Midbrain (tissue), 1 donor: ENCODE results near the gene ACER1.
"Not testable (repeated sequence)": the region's sequence is repeated elsewhere in the genome, so short reads cannot be mapped to it uniquely, and the experiment has no call there.

Experiments used
- DNase-seq: peaks from one replicate; lab custom pipeline; 2025; lab: John Stamatoyannopoulos, UW

ACER1 gene

GRCh38 chr19:6287269-6287885, 46.0 kb downstream of the ACER1 start:
- DNase-seq: no peak

- no peak for DNase-seq
Measured at GRCh38 chr19:6286676-6287075, 46.7 kb downstream of the ACER1 start.

GRCh38 chr19:6282393-6282792, 51.0 kb downstream of the ACER1 start:
- not testable (repeated sequence) for DNase-seq

DNA sequence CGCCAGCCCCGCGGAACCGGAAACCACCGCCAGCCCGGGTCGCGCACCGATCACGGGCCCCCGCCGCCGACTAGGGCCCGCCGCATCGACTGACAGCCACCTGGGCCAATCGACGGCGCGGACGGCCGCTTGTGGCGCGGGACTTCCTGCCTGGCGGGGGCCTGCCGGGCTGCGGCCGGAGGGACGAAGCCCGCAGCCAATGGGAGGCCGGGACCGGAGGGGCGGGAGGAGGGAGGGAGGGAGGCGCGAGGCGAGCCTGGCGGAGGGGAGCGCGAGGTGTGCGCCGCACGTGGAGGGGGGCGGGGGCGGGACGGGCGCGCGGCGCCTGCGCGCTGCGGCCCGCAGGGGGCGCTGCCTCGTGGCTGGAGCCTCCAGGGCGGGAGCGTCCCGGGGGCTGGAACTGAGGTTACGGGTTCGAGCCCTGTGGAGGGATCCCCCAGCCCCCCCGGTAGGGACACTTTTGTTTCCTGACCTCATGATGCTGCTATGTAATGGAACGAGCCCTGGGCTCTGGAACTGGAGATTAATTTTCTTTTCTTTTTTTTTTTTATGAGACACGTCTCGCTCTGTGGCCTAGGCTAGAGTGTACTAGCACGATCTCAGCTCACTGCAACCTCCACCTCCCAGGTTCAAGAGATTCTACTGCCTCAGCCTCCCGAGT, 53.4 kb downstream of the ACER1 start, which contains the start of gene MLLT1:
MLLT1 (minus strand) TSS at position 45 of the 661 bp plus-strand sequence. CDS start 191 bp downstream, outside the sequence.
- DNase-seq: peak; percentile 98

DNA sequence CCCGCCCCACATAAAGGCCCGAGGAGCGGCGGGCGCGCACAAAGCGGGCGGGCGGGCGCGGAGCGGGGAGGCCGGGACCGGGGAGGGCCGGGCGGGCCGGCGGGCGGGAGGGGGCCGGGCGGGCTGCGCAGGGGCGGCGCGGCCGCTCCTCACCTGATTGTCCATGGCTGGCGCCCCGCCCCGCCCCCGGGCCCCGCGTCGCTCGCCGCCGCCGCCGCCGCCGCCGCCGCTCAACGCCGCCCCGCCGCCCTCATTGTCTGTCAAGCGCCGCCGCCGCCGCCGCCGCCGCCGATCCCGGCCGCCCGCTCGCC, 53.8 kb downstream of the ACER1 start:
- DNase-seq: no peak

GRCh38 chr19:6278740-6279619, 54.4 kb downstream of the ACER1 start:
- no peak for DNase-seq

GRCh38 chr19:6278051-6278450, 55.4 kb downstream of the ACER1 start:
- no peak for DNase-seq

DNA sequence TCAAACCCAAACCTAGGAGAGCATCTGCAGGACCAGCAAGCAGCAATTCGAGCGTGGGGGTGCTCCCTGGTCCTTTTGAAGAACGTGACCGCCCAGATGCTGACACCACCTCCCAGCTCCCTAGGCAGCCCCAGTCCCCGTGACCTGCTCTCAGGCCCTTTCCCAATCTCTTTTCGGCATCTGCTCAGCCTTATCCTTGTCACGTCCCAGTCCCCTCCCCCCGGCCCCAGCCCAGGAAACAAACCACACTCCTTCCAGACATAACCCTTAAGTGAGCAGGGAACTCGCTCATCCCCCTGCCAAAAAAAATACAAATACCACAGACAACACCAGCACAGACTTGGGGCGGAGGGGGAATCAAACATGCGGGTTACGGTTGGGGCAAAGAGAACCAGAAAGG, 57.0 kb downstream of the ACER1 start:
- DNase-seq: no peak

- no peak for DNase-seq
Measured at GRCh38 chr19:6275170-6275744, 58.2 kb downstream of the ACER1 start.

GRCh38 chr19:6274756-6275155, 58.7 kb downstream of the ACER1 start:
- DNase-seq: no peak

DNA sequence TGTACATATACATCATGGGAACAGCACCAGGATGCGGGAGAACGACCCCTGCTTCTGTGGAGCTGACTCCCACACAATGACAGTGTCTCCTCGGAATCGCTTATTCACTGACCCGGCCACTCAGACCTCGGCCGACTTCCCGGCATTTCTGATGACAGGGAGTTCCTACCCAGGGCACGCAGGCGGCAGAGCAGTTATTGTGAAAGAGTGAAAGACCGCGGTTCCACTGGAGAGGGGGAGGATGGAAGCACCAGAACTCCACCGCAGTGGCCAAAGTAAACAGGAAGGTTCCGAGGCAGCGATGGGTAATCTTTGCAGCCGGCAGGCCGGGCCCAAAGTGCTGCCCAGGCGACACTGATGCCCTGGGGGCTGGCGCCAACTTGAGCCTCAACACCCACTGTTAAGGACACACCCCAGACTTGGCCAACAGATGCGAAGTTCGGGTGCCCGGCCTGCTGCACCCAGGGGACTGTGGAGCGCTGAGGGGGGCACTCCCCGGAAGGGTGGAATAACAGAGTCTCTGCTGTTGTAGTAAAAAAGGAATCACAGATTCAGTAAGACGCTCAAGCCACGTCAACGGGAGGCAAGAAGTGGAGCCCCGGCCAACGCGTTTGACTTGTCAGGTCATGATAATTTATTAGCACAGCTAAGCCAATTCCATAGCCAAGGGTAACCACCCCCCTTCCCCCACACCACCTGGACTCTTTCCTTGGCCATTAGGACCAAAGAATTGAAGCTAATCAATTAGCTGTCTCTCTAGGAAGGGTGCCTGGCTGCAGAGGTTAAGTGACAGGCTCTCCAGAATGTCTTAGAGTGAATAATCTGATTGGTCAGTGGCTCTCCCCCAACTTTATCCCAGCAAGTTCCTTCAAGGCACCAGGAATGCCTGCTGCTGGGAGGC, 59.5 kb downstream of the ACER1 start:
- DNase-seq: peak; percentile 67

DNA sequence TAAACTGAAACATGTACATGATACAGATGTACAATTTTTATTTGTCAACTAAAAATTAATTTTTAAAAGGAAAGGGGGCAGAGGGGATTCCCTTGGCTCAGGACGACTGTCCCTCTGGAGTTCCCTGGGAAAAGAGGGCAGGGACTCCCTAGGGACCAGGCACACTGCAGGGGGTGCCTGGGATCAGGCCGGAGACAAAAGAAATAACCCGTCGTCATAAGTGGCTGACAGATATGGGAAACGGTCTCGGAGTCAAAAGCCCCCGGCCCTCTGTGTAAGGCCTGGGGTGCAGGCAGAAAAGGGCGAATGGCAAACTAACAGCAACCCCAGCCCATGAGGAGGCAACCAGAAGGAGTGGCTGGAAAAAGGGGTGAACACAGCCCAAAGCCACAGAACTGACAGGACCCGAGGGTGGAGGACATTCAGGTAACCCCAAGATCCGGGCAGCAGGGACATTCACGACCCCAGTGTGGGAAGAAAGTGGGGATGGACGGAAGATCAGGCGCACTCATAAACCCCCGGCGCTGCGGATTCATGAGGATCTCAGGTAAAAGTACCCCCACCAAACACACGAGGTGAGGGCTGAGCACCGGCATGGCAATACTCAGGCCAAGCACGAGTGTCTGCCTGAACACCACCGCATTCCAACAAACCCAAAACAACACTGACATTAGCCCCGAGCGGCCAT, 60.4 kb downstream of the ACER1 start:
- no peak for DNase-seq

DNA sequence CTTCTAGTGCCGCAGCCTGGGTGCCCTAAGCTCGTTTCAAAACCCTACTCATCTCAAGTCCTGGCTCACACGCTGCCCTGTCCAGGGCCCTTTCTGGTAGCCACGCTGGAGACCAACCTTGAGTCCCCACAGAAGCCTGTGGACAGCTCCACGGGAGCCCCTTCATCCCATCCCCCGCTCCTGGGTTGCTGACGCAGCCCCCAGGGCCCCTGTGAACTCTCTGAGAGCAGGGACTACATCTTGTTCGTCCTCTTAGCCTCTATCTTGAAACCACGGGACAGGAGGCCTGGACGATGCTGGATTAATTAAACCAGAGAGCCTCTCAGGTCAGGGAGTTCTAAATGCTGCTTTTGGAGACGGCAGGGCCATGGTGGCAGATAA, 61.0 kb downstream of the ACER1 start:
- DNase-seq: no peak

DNA sequence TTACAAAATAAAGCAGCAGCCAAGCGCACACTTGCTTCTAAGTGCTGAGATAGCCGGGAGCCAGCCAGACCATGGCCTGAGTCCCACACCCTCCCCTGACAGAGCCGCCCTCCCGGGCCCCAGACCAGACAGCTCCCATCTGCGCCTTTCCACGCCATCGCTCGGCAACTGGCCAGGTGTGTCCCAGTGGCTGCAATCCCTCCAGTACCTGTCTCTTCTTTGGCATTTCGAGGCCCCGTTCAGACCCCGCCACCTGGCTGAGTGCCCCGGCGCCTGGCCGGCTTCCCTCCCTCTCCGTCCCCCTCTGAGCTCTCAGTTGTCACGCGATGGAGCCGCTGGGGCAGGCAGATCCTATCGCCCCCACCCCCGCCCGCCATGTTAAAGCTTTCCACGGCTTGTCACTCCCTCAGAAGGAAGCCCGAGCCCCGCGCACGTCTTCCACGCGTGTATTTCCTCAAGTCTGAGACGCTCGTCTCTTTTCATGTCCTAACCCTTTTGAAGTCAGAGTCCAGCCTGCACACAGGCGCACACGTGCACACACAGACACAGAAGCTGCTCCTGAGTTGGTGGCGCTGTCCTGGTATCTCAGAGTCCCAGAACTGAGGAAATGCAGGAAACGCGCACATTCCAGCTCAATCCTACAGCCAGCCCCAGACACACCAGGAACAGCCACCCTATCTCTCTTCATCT, 61.5 kb downstream of the ACER1 start:
- DNase-seq: peak; percentile 43

- DNase-seq: no peak
Measured at GRCh38 chr19:6271251-6271650, 62.2 kb downstream of the ACER1 start.

DNA sequence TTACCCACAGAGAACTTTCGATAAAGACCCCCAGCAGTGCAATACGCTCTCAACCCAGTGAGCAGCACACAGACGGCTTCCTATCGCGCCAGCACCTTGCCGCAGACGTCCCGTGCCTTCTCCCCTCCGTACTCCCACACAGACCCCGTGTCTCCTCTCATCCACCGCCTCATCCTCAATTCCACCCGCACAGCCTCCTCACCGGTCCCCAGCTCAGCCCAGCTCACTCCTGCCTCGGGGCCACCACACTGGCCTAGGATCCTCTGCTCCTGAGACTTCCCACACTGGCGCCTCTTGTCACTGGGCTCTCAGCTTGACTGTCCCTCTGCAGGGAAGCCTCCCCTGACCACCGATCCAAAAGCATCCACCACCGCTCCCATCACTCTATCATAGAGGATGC, 62.6 kb downstream of the ACER1 start:
- DNase-seq: no peak

DNA sequence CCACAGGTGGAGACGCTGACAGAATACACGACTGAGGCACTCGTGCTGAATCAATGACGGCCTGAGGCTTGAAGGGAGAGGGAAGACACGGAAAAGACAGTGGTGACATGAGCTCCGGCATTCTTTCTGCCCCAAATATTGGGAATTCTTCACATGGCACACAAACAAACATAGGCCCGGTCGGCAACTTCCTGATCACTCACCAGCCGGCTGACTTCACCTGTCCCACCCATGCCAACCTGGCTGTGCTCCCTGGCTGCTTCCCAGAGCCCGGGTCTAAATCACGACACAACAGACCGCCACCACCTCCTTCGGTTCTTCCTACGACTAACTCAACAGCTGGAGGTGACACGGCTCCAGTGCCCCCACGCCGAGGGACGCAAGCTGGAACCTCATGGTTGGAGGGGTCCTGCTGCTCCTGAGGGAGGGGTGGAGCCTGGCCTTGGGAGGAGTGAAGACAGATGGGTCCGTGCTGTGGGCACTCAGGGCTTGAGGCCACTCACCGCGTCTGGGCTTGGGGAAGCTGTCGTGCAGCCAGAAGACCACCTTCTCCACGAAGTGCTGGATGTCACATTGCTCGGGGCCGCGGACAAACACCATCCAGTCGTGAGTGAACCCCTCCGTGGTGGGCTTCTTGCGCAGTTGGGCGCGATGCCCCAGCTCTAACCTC, 63.2 kb downstream of the ACER1 start:
- no peak for DNase-seq

GRCh38 chr19:6269101-6269886, 64.1 kb downstream of the ACER1 start:
- no peak for DNase-seq

DNA sequence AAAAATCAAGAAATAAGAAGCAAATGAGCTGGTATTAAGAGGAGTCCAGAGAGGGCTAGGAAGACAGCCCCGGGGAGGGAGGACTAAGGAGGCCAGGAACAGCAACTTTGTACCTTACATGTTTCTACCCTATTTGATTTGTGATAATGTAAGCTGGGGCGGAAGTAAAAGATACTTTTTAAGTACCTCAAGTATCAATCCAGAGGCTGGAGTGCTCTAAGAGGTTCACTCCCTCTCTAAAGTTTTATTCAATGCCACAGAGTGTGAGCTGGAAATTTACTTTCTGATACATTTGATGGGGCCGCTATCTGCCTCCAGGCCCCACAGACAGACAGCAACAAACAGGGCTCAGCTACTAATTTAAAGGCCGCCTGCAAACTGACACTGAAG, 65.0 kb downstream of the ACER1 start:
- DNase-seq: no peak
